GM21447 (cell line): ENCODE results near the gene AFF1.
A peak's percentile ranks its signal among the peaks of the same experiment; 100 is the strongest.
"Not testable (repeated sequence)": the region's sequence is repeated elsewhere in the genome, so short reads cannot be mapped to it uniquely, and the experiment has no call there.

Experiments used
- ATAC-seq: cut with Tn5 transposase; IDR thresholded peaks from one replicate; pipeline ENCODE4 v1.9.1; 2021; ENCODE audit not compliant: unreplicated experiment

AFF1 gene

GRCh38 chr4:87053802-87054767, 119.3 kb downstream of the AFF1 start:
- ATAC-seq = no peak

DNA sequence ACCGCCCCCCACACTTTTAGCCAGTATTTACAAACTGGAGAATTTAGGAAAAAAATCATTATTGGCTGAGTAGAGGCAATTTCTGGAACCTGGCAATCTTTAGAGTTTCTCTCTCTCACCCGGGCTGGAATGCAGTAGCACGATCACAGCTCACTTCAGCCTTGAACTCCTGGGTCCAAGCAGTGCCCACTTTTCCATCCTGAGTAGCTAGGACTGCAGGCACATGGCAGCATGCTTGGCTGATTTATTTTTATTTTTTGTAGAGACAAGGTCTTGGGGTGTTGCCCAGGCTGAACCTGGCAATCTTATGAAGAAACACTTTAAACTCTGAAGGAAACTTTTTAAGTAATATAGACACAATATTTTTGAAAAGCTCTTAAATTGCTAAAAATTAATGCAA, 120.1 kb downstream of the AFF1 start:
- ATAC-seq = no peak

DNA sequence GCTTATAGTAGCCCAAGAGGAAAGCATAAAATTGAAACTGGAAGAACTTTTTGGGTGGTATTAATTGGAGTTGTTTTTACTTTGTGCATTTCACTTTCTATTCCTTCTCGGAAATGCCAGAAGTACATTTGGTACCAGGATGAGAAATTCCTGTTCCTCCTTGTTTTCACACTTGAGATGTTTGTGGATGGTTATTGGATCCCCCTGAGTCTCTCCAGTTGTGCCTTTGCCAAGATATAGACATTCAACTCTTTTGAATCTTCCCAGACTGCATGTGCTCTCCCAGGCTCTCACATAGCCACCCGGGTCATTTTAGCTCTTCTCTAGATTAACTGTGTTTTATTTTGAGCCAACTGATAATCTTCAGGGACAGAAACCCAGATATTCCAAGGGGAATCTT, 120.5 kb downstream of the AFF1 start:
- ATAC-seq = no peak

DNA sequence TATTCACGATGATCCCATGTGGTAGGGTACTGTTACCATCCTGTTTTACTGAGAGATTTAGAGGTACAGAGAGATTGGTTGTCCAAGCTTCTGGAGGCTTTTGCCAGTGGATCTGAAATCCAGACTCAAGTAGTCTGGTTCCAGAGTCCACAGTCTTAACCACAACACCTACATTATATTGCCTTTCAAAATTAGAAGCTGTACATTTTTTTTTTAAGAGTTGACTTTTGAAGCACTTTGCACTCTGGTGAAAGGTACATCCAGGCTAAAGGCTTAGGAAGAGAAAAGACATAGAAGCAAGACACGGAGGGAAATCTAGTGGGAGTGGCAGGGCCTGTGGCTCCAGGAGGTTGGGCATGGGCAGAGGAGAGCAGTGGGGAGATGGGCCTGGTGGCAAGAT, 122.1 kb downstream of the AFF1 start:
- no peak for ATAC-seq

DNA sequence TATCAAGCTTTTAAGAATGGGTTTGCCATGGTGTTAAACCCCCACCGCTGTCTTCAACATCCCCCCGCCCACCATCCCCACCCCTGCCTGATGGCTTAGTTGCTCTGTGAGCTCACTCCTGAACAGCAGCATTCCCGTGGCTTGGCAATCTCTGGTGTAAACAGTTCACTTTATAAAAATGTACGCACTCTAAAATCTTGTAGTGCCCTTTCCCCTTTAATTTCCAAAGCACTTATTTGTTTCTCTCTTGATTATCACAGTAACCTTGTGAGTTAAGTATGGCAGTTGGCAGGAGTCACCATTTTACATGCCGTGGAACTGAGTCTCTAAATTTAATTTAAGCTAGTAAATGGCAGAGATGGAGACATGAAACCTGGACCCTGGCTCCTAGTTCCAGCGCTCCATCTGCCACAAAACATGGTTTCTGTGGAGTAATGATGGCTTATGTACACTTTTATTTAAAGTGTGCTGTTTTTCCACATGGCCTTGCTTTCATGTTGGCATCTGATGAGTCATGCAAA, 123.1 kb downstream of the AFF1 start:
- no peak for ATAC-seq

DNA sequence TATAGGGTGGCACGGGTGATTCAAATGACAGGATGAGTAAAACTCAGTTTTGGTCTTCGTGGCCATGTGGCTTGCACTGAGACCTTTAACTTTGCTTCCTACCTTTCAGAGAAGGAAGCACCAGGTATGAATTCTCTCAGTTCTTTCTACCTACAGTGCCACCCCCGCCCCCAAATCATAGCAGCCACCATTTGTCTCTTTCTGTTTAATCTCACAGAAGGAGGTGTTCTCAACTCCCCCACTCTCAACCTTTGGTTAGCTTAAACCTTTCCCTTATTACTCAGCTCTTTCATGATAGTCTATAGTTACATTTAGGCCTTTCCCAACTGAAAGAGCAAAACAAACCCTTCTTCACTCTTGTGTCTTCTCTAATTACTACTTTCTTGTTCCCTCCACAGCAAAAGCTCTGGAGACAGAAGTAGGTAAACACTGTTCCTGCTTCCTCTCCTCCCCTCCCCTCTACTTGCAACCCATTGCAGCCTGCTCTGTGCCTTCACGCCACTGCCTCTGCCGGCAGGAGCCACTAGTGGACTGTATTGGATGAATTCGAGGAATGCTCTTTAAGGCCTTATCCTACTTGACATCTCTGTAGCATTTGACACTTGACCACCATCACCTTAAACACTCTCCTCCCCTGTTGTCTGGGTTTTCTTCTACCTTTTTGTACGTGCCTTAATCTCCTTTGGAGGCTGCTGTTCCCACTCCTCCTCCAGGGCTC, 123.7 kb downstream of the AFF1 start:
- no peak for ATAC-seq

DNA sequence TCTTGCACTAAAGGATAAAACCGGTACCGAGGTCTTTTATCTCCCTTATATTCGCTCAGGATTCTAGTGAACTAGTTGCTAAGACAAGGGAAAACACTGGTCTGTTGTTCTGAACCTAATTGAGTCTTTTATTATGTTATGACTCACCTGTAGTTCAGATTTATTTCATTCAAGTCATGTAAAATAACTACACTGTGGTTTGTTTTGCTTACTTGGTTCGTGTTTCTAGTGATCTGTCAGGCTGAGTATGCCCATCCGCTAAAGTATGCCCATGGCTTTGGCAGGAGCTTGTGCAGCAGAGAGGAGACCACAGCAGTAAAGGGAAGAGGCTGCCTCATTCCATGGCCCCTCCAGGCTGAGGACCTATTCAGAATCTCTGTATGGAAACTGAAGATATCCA, 126.1 kb downstream of the AFF1 start:
- ATAC-seq = no peak

DNA sequence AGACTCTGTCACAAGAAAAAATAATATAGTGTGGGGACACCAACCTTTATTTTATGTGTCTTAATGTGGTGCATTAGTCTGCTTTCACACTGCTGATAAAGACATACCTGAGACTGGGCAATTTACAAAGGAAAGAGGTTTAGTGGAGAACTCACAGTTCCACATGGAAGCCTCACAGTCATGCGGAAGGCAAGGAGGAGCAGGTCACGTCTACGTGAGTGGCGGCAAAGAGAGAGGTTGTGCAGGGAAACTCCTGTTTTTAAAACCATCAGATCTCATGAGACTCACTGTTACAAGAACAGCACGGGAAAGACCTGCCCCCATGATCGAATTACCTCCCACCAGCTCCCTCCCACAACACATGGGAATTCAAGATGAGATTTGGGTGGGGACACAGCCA, 130.2 kb downstream of the AFF1 start:
- ATAC-seq = no peak

DNA sequence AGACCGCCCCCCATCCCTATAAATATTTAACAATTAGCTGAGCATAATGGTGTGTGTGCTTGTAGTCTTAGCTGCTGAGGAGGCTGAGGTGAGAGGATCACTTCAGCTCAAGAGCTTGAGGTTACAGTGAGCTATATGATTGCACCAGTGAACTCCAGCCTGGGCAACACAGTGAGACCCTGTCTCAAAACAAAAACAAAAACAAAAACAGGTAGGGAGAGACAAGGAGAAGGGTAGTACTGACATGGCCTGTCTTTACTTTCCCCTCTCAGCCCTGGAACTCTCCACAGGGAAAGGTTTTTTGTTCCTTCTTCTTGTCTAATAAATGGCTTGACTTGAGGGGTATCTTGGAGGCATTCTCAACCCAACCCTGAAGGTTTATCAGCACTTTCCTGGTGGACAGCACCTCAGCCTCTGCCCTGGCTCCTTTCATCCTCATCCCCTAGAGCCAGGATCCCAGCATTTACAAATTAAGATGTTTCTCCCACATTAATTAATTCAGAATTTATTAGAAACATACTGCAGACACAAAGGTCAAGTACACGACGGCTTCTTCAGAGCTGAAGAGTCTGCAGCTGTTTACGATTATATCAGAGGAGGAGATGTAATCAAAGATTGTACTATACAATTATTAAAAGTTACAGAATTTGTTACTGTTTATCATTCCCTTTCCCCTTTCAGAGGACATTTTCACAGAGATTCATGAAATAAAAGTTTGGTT, 131.8 kb downstream of the AFF1 start:
- ATAC-seq = no peak

- ATAC-seq = no peak
Measured at GRCh38 chr4:87067124-87067885, 132.5 kb downstream of the AFF1 start.

- ATAC-seq = no peak
Measured at GRCh38 chr4:87068583-87069021, 133.8 kb downstream of the AFF1 start.

DNA sequence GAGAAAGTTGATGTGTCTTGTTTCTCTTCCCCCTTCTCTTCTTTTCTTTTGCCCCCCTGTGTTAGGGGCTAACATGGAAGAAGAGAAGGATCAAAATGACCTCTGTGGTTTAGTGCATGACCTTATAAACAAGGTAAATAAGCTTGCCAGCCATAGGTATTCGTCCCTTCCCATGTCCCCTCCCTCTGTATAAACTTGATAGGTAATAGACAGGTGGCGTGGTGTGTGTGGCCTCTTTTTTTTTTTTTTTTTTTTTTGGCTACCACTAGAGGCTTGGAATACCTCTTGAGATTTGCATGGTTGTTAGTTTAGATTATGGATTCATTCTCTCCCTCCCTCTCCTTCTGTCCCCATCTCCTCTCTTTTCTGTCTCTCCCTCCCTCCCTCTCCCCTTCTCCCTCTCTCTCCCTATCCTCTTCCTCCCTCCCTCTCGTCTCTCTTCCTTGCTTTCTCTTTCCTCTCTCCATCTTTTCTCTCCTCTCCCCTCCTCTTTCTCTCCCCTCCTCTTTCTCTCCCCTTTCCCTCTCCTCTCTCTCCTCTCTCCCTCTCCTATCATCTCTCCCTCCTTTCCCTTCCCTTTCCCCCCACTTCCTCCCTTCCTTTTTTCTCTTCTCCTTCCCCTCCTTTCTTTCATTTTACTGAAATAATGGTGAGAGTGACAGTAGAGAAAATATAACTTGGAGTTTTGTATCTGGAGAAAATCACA, 134.4 kb downstream of the AFF1 start:
- no peak for ATAC-seq

- no peak for ATAC-seq
Measured at GRCh38 chr4:87071401-87071800, 136.6 kb downstream of the AFF1 start.

DNA sequence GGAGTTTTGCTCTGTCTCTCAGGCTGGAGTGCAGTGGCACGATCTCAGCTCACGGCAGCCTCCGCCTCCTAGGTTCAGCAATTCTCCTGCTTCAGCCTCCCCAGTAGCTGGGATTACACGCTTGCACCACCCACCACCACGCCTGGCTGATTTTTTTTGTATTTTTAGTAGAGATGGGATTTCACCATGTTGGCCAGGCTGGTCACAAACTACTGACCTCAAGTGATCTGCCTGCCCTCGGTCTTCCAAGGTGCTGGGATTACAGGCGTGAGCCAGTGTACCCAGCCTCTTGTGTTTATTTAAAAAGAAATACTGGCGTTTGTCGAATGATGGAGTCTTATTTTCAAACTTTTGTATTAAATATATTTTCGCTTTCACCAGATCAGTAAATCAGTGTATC, 137.7 kb downstream of the AFF1 start:
- ATAC-seq = not testable (repeated sequence)

- peak; percentile 88 for ATAC-seq
Measured at GRCh38 chr4:87073199-87074120, 138.6 kb downstream of the AFF1 start.

DNA sequence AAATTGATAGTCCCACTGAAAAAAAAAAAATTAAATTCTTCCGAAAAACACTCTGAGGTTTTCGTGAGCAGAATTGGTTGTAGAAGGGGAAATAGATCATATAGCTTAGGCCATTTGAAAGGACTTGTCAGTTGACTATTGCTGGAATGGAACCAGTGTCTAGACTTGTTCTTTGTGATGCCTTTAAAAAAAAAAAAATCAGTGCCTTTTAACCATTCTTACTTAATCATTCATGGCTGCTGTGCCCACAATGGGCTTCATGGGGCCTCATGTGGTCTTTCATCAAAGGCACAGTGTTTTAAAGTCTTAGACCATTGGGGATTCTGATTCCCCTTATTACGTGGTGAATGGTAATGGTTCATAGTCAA, 139.3 kb downstream of the AFF1 start:
- no peak for ATAC-seq

DNA sequence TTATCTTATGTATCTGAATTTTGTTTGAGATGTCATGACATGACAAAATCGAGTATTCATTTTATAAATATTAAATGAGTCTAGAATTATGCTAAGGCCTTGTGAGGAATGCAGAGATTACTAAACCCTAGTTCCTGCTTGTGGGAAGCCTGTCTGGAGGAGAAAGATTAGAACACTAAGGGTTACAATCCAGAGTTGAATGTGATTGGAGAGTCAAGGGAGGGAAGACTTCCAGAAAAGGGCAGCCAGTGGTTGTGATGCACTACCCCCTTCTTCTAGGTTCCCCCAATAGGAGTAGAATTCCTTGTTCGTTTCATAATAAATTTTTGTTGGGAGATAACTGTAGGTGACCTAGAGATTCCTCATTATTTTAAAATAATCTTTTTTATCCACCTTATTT, 141.1 kb downstream of the AFF1 start:
- ATAC-seq = no peak

- no peak for ATAC-seq
Measured at GRCh38 chr4:87076690-87077358, 142.0 kb downstream of the AFF1 start.
